GM19455 (cell line): Measurements from ENCODE around the gene RYR3.

Source experiments
- ATAC-seq: cut with Tn5 transposase; IDR thresholded peaks from one replicate; pipeline ENCODE4 v1.9.1; 2021; ENCODE audit not compliant: unreplicated experiment

Gene RYR3

DNA sequence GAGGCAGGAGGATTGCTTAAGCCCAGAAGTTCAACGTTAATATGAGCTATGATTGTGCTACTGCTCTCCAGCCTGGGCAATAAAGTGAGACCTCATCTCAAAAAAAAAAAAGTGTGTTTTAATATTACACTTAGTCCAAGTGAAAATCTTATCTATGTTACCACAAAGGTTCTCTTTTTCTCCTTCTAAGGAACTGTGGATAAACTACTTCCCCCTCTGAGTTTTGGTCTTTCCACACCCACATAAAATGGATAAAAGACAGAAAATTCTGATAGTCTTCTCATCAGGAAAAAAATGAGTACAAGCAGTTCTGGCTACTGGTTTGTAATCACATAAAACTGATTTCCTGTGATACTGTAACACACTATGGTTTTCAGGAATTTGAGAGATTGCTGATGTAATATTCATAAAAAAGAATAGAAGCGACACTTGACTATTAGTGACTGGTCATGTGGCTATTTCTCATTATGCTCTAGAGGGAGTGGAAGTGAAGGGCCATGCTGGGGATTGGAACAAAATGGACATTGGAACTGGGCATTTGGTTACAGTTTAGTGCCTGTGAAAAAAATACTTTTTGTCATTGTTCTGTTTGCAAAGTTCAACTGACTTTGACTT is 68.2 kb downstream of the RYR3 start:
- ATAC-seq = no peak

DNA sequence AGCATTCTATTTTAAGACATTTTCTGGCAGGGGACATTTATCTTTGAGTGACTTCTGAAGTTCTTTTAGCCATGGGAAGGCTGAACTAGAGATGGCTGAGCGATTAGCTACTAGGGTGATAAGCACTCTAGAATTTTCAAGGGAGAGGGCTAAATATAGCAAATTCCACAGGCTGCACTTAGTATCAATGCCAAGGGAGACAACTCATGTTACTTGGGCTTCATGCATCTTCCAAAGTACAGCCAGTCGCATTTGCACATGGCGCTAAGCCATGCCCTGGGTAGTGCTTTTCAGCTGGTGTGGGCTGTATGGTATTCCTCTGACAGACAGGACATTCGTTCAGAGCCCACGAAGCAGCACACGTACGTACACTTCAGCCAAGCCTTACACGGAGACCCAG is 69.6 kb downstream of the RYR3 start:
- ATAC-seq = no peak

DNA sequence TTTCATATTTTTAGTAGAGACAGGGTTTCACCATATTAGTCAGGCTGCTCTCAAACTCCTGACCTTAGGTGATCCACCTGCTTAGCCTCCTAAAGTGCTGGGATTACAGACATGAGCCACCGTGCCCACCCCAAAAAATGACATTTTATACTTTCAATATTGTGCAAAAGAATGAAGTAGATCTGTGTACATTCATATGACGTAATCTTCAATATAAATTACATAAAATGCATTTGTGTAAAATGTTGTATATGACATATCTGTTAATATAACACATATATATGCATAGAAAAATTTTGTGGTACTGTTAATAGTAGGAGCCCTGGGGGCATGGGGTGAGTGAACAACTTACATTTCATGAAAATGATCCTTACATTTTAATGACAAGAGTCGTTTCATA is 71.7 kb downstream of the RYR3 start:
- ATAC-seq = no peak

DNA sequence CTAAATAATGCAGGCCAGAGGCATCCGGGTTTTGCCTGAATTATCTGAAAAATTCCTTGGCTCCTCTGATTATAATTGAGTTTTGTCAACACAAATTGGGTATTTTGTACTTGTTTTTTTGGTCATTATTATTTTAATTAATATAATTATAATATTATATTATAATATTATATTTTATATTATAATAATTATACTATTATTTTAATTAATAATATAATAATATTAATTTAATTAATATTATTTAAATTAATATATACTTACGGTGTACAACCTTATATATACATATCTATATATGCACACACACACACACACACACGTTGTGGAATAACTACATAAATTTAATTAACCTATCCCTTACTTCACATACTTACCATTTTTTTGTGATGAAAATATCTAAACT is 73.5 kb downstream of the RYR3 start:
- ATAC-seq = no peak

DNA sequence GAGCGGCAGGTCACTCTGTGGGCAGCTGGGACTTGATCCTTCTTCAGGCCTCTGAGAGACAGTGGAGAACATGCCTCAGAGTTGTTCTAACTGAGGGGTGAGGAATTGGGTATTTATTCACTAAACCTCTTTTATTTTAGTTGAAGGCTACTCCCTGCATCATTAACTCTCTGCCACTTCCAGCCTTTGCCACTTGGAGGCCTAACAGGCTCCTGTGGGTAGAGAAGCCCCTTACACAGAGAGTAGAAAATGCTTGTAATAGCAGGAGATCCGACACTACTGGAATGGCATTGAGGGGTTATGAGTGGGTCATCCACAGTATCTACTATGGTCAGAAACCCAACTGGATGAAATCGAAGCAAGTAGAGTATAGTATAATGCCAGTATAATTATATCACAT is 81.7 kb downstream of the RYR3 start:
- ATAC-seq = no peak

DNA sequence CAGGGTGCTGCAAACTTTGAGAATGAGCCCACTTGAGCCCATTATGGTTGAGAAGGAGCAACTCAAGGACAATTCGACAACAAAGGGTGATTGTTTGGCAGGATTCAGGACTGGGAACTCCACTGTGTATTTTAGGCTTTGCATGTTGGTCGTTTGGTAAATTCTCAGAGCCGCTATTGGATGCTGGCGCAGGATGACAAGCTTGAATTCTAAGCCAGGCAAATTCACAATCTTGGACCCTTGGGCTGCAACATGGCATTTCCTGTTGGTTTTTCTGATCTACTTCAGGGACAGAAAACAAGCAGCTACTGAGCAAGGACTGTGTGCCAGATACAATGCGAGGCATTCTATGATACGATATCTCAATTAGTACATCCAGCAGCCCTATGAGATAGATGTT is 82.8 kb downstream of the RYR3 start:
- ATAC-seq = no peak

DNA sequence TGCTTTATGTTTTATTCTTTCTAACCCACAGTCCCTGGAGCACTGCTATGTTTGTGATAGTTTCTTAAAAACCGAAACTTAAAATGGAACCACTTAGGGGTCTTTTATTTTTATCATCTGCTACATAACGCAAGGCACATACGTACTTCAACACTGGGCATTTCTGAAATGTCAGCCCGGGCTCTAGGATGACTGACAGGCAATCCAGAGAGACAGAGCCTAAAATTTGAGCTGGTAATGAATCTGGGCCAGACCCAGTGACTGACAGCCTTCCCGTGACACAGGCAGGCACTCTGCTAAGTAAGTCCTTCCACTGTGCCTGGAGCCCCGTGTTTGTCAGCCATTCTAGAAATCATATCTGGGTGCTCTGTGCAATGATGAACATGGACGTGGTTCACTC is 84.6 kb downstream of the RYR3 start:
- ATAC-seq = no peak

DNA sequence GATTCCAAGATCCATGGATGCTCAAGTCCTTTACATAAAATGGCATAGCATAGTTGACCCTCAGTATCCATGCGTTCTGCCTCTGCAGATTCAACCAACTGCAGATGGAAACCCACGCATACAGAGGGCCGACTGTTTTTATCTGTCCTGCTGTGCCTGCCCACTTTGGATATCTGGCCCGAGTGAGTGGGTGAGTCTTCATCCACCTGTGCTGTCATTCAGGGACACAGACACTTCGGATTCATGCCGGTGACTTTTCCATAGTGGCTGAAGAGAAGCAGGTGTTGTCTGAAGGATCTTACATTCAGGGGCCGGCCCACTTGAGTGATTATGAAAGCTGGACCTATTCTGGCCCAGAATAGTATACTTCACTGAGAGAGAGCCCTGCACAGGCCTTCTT is 85.1 kb downstream of the RYR3 start:
- no peak for ATAC-seq

DNA sequence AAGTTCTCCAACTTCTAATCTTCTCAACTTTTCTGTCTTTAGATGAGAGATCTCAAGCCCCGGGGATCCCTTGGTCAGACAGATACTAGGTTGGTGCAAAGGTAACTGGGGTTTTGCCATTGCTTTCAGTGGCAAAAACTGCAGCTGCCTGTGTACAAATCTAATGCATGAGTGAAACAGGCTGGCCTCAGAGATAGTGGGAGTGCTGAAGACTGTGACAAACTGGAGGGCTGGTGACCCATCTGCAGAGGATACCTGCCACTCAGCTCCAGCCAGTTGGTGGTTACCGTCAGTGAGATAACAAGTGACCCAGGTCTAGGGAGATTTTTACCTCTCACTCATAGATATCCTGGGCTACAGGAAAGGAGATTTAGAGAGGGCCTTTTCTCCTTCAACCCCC is 85.7 kb downstream of the RYR3 start:
- ATAC-seq = no peak

DNA sequence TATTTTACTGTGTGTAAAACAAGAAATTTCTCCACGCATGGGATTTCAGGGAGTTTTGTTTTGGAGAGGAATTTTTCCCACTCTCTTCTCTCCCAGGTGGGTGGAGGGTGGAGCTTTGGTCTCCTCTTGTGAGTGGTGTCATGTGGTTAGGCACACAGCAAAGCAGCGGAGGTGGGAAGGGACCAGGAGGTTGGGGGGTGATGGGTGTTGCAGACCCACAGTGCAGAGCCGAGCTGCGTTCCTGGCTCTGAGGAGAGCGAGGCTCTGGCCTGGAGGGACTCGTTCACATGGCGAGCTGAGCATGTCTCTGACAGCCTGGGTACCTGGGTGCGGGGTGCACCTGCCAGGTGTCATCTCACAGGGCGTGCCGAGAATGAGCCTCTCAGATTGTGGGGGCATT is 87.8 kb downstream of the RYR3 start:
- ATAC-seq = no peak

DNA sequence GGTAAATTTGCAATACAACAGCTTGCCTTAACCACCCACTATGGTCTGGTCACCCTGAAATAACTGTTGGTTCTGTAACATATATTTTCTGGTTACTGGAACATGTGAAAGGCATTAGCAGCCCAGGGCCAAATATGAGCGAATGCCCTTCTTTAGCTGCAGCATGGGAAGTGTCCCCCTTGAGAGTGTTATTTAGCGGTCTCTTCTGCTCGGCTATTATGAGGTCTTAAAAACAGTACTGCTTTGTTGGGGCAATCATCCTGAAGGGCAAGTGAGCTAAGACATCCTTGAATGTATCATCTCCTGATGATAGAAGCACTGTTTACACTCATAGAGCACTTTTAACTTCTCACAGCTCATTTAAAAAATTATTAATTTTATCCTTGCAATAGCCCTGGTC is 90.2 kb downstream of the RYR3 start:
- no peak for ATAC-seq

DNA sequence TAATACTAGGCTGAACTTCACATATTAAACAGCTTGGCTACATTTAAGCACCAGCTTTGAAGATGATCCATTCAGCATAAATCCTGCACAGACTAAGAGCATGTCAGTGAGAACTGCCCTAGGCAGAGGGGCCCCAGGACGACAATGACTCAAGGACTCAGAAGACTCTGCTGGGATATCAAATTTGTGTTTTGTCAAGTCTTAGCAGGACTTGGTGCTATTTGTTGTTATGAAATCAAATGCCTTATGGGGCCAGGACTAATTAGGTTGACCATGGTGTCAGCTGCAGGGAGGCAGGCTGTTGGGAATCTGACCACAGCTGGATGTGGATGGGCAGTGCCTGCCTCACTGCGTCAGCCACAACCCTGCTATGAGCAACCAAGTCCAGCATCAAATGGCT is 91.8 kb downstream of the RYR3 start:
- no peak for ATAC-seq

DNA sequence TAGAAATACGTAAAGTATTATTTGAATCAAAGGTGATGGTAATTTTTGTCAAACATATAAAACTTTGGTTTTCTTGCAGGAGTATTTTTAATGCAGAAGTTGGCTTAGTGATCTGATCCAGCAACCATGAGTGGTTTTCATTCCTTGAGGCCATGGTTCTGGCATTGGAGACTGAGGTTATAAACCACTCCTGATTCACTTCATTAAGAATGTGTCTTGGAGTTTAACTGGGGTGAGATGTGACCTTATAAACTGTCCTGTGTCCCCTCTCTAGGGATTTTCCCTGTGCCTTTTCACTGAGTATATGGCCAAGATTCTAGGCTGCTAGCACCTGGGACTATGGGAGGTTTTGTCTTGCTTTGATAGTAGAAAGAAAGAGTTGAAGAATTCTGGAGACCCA is 94.3 kb downstream of the RYR3 start:
- ATAC-seq = no peak

DNA sequence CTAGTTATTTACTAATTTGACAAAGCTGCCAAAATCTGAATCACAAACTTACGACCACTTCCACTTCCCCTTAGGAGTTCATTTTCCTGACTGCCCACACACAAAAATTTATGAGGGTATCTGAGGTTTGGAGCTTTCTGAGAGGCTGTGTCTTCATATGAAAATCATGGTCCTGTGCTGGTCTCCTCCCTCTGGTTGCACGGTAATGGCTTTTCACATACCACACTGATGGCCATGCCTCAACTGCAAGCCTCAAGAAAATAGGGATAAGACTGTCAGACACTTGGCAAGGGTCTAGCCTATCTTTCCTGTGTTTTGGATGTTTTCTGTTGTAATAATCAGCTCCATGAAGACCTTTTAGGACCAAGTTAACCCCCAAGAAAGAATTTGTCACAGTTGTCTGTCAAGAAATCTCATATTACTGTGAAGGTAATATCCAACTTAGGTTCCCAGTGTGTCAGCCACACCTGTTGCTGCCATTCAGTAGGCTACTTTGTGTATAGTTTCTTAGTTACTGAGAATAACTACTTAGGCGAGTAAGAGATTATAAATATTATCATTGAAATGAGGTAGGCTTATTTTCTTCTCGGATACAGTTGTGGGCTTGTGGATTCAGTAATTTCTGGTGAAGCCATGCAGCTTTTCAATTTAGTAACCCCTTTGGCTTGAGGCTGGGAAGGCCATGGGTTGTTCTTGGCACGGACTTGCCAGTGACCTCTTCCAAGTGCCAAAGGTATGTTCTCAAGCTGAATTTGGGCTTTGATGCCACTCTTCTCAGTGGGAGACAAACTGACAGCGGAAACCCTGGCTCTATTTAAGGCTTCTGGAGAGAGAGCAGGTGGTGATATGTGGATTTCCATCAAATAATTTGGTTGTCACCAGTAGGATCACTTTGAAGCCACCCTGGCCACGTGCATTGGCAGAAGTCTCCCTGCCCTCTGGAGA is 101.1 kb downstream of the RYR3 start:
- ATAC-seq = no peak

DNA sequence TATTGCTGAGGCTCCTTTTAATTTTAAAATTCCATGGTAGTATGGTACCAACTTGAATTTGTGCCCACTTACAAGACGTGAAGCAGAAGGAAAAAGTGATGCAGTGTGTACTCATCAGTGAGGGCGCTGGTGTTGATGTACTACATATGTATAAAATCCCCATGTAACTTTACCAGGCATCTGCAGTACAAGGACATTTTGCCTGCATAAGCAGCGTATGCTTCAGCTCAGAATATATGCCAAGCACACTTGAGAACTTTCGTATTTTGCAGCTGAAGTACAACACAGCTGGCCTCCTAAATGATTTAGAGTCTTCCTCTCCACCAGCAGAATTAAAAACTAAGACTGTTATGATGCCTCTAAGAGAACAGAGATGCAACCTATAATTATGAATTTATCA is 108.9 kb downstream of the RYR3 start:
- ATAC-seq = no peak

DNA sequence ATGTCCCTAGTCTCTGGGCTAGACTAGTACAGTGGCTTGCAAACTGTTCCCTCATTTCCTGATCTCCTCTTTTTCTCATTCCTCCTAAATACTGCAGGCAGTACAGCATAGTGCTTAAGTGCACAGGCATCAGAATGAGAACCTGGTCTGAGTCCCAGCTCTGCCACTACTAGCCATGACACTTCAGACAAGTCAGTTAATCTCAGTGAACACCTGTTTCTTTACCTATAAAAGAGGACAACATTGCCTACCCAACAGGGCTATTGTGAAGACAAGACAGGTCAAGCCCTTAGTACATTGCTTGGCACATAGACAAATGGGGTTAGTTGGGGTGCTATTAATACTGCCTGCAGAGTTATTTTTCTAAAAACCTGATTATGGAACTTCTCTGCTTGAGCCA is 113.3 kb downstream of the RYR3 start:
- no peak for ATAC-seq

DNA sequence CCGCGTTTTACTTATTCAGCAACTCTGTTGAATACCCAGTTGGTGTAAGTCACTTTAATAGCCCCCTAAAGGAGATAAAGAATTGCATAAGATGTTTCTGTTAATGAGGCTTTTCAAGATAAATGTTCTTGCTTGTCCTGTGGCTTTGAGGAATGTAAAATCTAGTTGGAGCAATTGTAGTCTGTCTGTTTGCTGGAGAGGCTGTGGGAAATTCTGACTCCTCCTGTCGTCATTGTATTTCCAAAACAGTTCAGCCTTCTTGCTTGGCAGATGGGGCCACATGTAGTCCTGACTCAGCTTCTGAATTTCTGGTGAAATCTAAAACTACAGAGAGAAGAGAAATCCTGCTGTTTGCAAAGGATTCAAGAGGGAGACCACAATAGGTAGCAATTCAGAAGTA is 114.4 kb downstream of the RYR3 start:
- no peak for ATAC-seq

DNA sequence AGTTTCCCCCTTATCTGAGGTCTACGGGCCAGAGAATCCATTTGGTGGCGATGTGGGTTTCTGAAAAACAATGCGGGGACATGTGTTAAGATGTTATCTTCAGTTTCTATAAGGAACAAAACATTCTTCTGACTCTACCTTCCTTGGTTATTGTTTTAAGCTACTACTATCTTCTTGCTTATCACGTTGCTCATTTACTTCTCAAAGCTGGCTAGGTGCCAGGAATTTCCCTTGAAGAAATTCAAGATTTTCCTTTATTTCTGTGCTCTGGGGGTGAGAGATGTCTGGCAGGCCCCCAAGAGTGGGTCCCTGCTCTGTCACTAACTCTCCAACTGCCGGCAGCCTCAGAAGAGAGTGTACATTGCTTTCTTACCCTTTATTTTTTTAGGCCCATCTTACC is 119.8 kb downstream of the RYR3 start:
- no peak for ATAC-seq

DNA sequence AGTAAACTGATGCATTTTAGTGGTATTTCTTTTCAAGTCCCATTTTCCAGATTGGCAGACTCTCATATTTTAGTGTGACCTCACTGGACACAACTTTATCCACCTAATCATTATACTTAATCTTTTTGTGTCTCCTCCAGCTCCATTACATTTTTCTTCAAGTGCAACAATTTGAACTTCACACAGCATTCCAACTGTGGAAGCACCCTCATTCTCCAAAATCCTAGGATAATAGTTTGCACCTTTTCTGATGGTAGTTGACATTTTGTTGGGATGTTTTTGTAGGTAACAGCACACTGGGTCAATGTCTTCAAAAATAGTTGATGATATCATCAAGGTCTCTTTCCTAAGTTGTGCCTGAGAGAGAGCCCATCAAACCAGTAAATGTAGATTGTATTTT is 123.1 kb downstream of the RYR3 start:
- ATAC-seq = no peak

DNA sequence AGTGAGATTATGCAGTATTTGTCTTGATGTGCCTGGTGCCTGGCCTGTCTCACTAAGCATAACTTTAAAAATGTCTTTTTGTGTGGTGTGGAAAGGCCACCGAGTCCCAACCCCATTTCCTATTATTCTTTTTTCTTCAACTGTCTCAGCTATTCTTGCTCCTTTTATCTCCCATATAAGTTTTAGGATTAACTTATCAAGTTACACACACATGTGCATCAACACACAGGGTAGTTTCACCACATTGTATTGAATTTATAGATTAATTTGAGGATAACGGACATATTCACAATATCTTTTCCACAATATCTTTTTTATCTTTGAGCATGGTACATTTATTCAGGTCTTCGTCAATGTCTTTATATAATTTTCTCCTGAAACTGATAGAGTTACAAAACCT is 127.6 kb downstream of the RYR3 start:
- ATAC-seq = no peak

DNA sequence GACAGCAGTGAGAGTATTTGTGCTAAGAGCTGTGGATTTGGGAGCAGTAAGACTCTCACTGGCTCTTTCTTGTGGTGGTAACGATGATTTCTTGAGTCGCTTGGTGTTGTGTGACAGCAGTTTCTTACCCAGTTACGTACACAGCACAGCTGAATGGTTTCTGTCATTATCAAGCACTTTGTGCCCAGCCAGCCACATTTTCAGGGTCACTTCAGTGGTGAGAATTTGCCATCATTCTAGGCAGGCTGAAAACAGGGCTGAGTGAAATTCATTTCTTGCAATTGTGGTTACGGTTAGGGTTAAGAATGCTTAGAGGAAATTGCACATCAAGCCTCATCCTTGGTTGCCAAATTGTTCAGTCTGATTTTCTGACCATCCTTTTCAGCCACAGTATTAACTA is 130.1 kb downstream of the RYR3 start:
- ATAC-seq = no peak

DNA sequence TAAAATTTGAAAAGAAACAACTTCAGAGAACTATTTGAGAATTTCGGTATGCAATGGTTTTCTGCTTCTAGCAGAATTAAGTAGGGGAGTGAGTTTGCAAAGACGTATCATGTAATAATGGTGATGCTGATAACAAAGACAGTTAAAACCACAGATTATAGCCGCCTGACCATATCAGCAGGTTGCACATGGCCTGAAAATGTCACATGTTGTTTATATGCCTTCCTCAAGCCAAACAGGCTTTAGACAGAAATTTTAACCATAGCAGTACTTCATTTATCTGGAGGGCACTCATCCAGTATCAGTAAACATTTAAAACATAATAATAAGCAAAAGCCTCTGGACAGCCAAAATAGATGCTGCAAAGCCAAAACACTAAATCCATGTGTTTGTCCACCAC is 131.7 kb downstream of the RYR3 start:
- no peak for ATAC-seq

DNA sequence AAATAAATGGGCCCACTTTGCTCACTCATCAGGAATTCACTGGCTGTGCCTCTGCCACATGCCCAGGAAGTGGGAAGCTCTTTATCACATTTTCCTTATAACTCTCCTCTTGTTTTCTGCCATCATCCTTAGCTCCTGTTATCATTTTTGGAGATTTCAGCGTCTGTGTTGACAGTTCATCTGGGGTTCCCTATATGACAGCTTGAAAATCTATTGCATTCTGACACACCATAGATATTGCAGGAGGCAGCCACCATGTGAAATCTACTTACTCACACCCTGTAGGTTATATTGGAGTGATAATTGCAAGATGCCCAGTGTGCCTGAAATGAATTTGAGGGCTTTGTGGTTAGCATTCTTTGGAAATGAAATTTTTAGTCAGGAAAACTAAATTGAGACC is 132.9 kb downstream of the RYR3 start:
- no peak for ATAC-seq
